ENCODE data around the gene HOXB5. TPM values are rescaled to one million over a fixed set of nuclear protein-coding genes. Genes with fewer than 3 reads are reported as not detected.

The HOXB5 gene
- total and polyA plus RNA-seq, 10 of the 15 experiments (the other 5 are each of a cell fraction or from before 2014, with no cell fraction given): not detected

GRCh38 chr17:48583708-48584222 lies 9.8 kb downstream of the HOXB5 start (continued):
- no peak for TF ChIP-seq ZNF687 (IDR thresholded peaks at IDR 0.05)
- TF ChIP-seq EP300 (IDR thresholded peaks at IDR 0.05; ENCODE audit: borderline replicate concordance in 1 of 2, control insufficient read depth in 1 of 2, low read depth in 2 of 2, low read length in 2 of 2): no peak
- TF ChIP-seq EZH2 (IDR thresholded peaks at IDR 0.05; ENCODE audit: borderline replicate concordance, control insufficient read depth, low read depth, low read length): no peak
- no peak for TF ChIP-seq KAT2A (conservative IDR thresholded peaks at IDR 0.05; ENCODE audit: control insufficient read depth, low read depth, low read length)
- no peak for TF ChIP-seq IKZF1 (conservative IDR thresholded peaks at IDR 0.05)
- TF ChIP-seq POLR2AphosphoS5 (IDR thresholded peaks at IDR 0.05; ENCODE audit: low read length): no peak
- no peak for TF ChIP-seq MYB (IDR thresholded peaks at IDR 0.05; ENCODE audit: borderline replicate concordance, low read depth, low read length)
- no peak for TF ChIP-seq EGR1 (IDR thresholded peaks at IDR 0.05; ENCODE audit: borderline replicate concordance in 1 of 2, low read depth in 2 of 2, low read length in 2 of 2)
- no peak for TF ChIP-seq ATF7 (IDR thresholded peaks at IDR 0.05; ENCODE audit: low read depth)
- no peak for TF ChIP-seq GABPA (IDR thresholded peaks at IDR 0.05; ENCODE audit: low read depth)

Data from GM12878 (cell line).